A172 (cell line): ENCODE results near the gene HNMT. TPM values are rescaled to one million over a fixed set of nuclear protein-coding genes. Genes with fewer than 3 reads are reported as not detected.
"Not testable (repeated sequence)": the region's sequence is repeated elsewhere in the genome, so short reads cannot be mapped to it uniquely, and the experiment has no call there.

Experiments used
- DNase-seq: peaks from one replicate; pipeline ENCODE4 v3.0.0-alpha.2; 2015; ENCODE audit warnings: low spot score
- total RNA-seq: library from RNA; depleted of rRNA; stranded (reverse); fragments of >200 nt; shearing (Covaris generic); gene quantifications from 2 replicates; pipeline ENCODE4 v1.2.3, GENCODE V29; 2014

Gene HNMT
- total RNA-seq, 1 experiment from 2014 or later: 22.6 TPM

DNA sequence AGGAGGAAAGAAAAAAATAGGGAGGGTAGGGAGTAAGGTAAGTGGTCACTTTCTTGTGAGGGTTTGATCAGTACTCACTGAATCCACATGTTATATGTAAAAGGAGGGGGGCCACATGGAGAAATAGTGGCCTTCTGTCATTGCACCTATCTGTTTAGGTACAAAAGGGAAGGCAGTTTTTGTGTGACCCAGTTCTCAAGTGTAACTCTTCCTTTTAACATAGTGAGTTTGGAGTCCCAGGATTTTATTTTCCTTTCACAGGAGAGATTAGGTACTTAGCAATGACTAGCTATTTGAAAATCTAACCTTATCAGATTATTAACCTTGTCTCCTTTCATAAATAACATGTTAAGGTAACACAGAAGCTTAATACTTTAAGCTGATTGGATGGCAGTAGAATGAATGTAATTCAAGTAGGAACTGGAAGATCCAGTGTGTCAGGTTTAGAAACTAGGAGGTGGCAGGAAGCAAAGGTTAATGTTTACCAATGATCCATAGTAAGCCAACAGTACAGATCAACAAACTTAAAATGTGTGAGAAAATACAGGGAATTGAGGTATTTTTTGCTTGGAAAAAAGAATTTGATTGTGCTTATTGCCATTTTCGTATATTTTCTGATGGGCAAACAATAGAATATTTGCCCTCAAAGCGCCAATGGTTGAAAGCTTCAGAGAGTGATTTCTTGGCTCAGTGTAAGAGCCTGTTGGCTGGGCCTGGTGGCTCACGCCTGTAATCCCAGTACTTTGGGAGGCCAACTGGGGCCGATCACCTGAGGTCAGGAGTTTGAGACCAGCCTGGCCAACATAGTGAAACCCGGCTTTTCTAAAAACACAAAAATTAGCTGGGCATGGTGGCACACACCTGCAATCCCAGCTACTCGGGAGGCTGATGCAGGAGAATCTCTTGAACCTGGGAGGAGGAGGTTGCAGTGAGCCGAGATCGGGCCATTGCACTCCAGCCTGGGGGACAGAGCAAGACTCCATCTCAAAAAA lies 11.3 kb downstream of the HNMT start:
- DNase-seq: no peak

DNA sequence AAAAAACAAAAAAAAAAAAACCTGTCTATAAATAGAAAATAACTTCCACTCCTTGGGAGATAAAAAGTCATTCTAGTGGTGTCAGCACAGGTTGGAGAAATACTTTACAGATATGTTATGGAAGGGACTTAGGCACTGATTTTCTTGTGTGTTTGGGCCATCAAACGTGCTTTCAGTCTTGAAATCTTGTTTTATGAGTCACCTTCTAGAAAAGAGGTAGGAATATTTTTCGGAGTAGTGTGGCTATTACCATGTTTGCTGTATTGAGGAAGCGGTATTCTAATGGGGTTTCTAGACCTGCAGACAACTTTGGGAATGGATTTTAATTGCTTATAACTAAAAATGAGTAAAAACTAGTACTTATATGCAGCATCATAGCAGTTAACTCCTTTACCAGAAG lies 12.0 kb downstream of the HNMT start:
- DNase-seq: no peak

GRCh38 chr2:137977790-137978189 lies 13.5 kb downstream of the HNMT start:
- DNase-seq: no peak

DNA sequence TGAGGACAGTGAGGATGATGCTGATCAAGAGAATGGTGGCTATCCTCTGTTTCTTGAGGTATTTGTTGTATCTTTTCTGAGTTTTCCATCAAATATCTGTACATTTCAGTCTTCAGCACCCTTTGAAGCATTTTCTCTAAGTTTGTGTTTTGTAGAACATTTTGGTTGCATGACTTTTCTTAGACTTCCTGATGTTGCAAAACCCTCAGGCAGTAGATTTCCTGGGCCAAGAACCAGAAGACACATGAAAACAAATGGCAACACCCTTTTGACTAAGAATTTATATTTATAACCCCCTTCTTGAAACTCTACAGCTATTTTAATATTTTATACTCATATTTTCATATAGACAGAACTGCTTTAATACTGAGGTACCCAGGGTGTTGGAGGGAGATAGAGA lies 16.2 kb downstream of the HNMT start:
- DNase-seq: no peak

GRCh38 chr2:137981112-137981656 lies 16.9 kb downstream of the HNMT start:
- DNase-seq: no peak

GRCh38 chr2:137983581-137983980 lies 19.3 kb downstream of the HNMT start:
- DNase-seq: no peak

GRCh38 chr2:137986268-137986667 lies 22.0 kb downstream of the HNMT start:
- no peak for DNase-seq

DNA sequence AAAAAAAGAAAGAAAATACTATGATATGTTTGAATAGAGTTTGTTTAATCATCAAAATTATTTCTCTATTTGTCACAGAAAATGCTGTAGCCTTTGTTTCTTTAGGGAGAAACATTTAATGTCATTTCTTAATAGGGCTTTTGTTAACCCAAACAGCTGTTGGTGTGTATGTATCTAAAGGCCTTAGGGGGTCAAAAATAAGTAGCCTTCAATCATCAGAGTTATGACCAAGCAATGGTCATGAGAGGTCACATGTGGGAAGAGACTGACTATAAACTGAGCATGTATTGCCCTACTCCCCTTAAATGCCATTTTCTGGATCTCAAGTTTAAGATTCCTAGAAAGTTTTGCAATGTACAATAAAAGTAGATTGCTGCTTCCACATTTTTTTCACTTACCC lies 22.7 kb downstream of the HNMT start:
- DNase-seq: no peak

DNA sequence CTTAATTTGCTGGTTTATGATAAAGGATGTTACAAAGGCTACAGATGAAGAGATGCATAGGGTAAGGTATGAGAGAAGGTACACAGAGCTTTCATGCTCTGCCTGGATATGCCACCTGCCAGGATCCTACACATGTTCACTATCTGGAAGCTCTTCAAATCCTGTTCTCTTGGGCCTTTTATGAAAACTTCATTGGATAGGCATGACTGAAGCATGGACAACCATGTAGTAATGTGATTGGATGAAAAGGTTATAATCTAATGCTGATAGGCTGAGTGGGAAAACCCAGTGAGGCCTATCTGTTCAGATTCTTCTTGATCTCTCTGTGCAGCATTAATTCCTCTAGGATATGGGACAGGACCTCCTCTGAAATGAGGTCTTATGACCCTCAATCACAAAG lies 26.8 kb downstream of the HNMT start:
- DNase-seq: no peak

- no peak for DNase-seq
These were observed 27.9 kb downstream of the HNMT start for GRCh38 chr2:137992039-137992646.

DNA sequence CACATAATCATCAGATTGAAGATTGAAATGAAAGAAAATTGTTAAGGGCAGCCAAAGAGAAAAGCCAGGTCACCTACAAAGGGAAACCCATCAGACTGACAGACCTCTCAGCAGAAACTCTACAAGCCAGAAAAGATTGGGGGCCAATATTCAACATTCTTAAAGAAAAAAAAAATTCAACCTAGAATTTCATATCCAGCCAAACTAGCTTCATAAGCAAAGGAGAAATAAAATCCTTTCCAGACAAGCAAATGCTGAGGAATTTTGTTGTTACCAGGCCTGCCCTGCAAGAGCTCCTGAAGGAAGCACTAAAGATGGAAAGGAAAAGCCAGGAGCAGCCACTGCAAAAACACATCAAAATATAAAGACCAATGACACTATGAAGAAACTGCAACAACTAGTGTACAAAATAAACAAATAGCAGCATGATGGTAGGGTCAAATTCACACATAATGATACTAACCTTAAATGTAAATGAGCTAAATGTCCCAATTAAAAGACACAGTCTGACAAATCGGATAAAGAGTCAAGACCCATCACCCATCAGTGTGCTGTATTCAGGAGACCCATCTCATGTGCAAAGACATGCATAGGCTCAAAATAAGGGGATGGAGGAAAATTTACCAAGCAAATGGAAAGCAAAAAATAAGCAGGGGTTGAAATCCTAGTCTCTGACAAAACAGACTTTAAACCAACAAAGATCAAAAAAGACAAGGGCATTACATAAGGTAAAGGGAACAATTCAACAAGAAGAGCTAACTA lies 29.6 kb downstream of the HNMT start:
- DNase-seq: not testable (repeated sequence)

DNA sequence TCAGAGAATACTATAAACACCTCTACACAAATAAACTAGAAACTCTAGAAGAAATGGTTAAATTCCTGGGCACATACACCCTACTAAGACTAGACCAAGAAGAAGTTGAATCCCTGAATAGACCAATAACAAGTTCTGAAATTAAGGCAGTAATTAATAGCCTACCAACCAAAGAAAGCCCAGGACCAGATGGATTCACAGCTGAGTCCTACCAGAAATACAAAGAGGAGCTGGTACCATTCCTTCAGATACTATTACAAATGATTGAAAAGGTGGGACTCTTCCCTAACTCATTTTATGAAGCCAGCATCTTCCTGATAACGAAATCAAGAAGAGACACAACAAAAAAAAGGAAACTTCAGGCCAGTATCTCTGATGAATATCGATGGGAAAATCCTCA lies 31.1 kb downstream of the HNMT start:
- not testable (repeated sequence) for DNase-seq

- not testable (repeated sequence) for DNase-seq
These were observed 31.9 kb downstream of the HNMT start for GRCh38 chr2:137996158-137996557.

GRCh38 chr2:137997733-137998132 lies 33.5 kb downstream of the HNMT start:
- no peak for DNase-seq

GRCh38 chr2:137998503-137998902 lies 34.2 kb downstream of the HNMT start:
- DNase-seq: no peak

GRCh38 chr2:137999273-137999672 lies 35.0 kb downstream of the HNMT start:
- DNase-seq: no peak

- no peak for DNase-seq
These were observed 35.7 kb downstream of the HNMT start for GRCh38 chr2:138000009-138000408.

GRCh38 chr2:138000796-138001195 lies 36.5 kb downstream of the HNMT start:
- no peak for DNase-seq

DNA sequence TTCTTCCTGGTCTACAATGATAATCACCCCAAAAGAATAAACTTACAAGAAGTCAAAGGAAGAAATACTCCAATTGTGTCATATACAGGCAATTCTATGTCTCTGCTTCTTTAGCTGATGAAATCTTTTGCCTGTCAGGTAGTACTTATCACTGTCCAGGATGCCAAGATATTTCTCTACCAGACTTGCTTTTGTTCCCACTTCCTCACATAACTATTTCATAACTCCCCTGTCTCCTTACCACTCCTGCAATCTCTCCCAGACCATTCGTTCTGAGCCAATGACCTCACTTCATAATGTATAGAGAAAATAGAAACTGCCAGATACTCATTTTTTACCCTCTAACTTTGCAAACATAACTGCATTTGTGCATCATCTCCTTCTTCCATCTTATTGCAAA lies 39.1 kb downstream of the HNMT start:
- no peak for DNase-seq

DNA sequence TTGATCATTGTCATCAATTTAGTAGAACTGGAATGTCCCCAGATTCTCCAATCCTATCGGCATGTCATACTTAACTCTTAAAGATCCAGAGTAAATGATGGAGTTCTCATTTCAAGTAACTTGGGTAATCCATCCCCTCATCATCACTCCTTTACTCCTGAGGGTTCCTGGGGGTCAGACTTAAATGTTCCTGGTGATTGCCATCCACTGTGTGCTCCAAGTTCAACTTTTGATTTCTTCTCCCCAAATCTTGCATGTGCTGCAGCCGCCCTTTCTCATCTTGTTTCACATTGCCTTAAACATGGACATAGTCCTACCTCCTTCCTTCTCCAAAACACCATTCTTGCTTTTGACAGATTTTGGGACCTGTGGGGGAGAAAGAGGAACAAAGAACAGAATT lies 43.2 kb downstream of the HNMT start:
- DNase-seq: no peak

GRCh38 chr2:138009622-138010021 lies 45.3 kb downstream of the HNMT start:
- no peak for DNase-seq

- DNase-seq: no peak
These were observed 46.6 kb downstream of the HNMT start for GRCh38 chr2:138010890-138011289.
